H9 (cell line): ENCODE results near the gene MST1. TPM values are rescaled to one million over a fixed set of nuclear protein-coding genes. Genes with fewer than 3 reads are reported as not detected.

Source experiments
- DNase-seq: peaks from one replicate; pipeline ENCODE4 v3.0.0-alpha.2; 2017
- H2AFZ ChIP-seq: one replicate; pipeline ENCODE4 v1.6.1; 2013; ENCODE audit warnings: mild to moderate bottlenecking, low read length, control low read depth, moderate library complexity
- H2AK5ac ChIP-seq: 2 replicates; pipeline ENCODE4 v1.6.1; 2013; ENCODE audit warnings: low read length, control low read depth, mixed read lengths; ENCODE audit not compliant: insufficient read length
- H2BK120ac ChIP-seq: one replicate; pipeline ENCODE4 v1.6.1; 2013; ENCODE audit warnings: low read depth, mild to moderate bottlenecking, low read length, control low read depth, inconsistent platforms; ENCODE audit not compliant: poor library complexity, severe bottlenecking
- H2BK12ac ChIP-seq: 2 replicates; pipeline ENCODE4 v1.6.1; 2013; ENCODE audit warnings: low read length, control low read depth, mixed read lengths, low read depth; ENCODE audit not compliant: insufficient read length
- H2BK15ac ChIP-seq: 2 replicates; pipeline ENCODE4 v1.6.1; 2013; ENCODE audit warnings: low read depth, low read length, control low read depth
- H2BK20ac ChIP-seq: one replicate; pipeline ENCODE4 v1.6.1; 2013; ENCODE audit warnings: low read depth, mild to moderate bottlenecking, low read length, control low read depth, inconsistent platforms; ENCODE audit not compliant: poor library complexity, severe bottlenecking
- H2BK5ac ChIP-seq: 2 replicates; pipeline ENCODE4 v1.6.1; 2013; ENCODE audit warnings: low read length, control low read depth, mixed read lengths; ENCODE audit not compliant: insufficient read length
- H3K14ac ChIP-seq: 2 replicates; pipeline ENCODE4 v1.6.1; 2013; ENCODE audit warnings: low read length, control low read depth; ENCODE audit not compliant: insufficient read depth
- H3K18ac ChIP-seq: 2 replicates; pipeline ENCODE4 v1.6.1; 2013; ENCODE audit warnings: low read depth, mild to moderate bottlenecking, mixed read lengths, low read length, control low read depth; ENCODE audit not compliant: insufficient read length
- H3K23ac ChIP-seq: 2 replicates; pipeline ENCODE4 v1.6.1; 2013; ENCODE audit warnings: low read length, control low read depth, mixed read lengths, low read depth; ENCODE audit not compliant: insufficient read length
- H3K23me2 ChIP-seq: 2 replicates; pipeline ENCODE4 v1.6.1; 2013; ENCODE audit warnings: low read depth, mild to moderate bottlenecking, mixed read lengths, low read length, control low read depth; ENCODE audit not compliant: insufficient read length, poor library complexity, severe bottlenecking
- H3K27ac ChIP-seq: 2 replicates; pipeline ENCODE4 v1.5.1; 2013; ENCODE audit warnings: low read length, control low read depth, mixed read lengths, low read depth; ENCODE audit not compliant: insufficient read length
- H3K27me3 ChIP-seq: 2 replicates; pipeline ENCODE4 v1.6.1; 2013; ENCODE audit warnings: low read length, control low read depth, inconsistent platforms; ENCODE audit not compliant: insufficient read depth
- H3K4ac ChIP-seq: 2 replicates; pipeline ENCODE4 v1.6.1; 2013; ENCODE audit warnings: low read depth, mild to moderate bottlenecking, control low read depth, inconsistent platforms, low read length, moderate library complexity
- H3K4me1 ChIP-seq: 2 replicates; pipeline ENCODE4 v1.6.1; 2013; ENCODE audit warnings: low read length, control low read depth, inconsistent platforms; ENCODE audit not compliant: insufficient read depth
- H3K4me2 ChIP-seq: 2 replicates; pipeline ENCODE4 v1.6.1; 2013; ENCODE audit warnings: low read length, control low read depth, mixed read lengths; ENCODE audit not compliant: insufficient read length, insufficient read depth
- H3K56ac ChIP-seq: 2 replicates; pipeline ENCODE4 v1.6.1; 2013; ENCODE audit warnings: low read depth, mild to moderate bottlenecking, mixed read lengths, low read length, control low read depth; ENCODE audit not compliant: insufficient read length
- H3K79me1 ChIP-seq: 2 replicates; pipeline ENCODE4 v1.6.1; 2013; ENCODE audit warnings: low read depth, mild to moderate bottlenecking, moderate library complexity, low read length, control low read depth, inconsistent platforms; ENCODE audit not compliant: insufficient read depth, poor library complexity, severe bottlenecking
- H3K79me2 ChIP-seq: 2 replicates; pipeline ENCODE4 v1.6.1; 2013; ENCODE audit warnings: low read length, control low read depth, inconsistent platforms; ENCODE audit not compliant: insufficient read depth
- H3K9ac ChIP-seq: 2 replicates; pipeline ENCODE4 v1.6.1; 2013; ENCODE audit warnings: low read length, control low read depth, mixed read lengths; ENCODE audit not compliant: insufficient read length; ENCODE audit errors: extremely low read depth
- H3K9me3 ChIP-seq: one replicate; pipeline ENCODE4 v1.6.1; 2013; ENCODE audit warnings: low read depth, low read length, inconsistent platforms; ENCODE audit not compliant: control insufficient read depth
- H3T11ph ChIP-seq: one replicate; pipeline ENCODE4 v1.6.1; 2013; ENCODE audit warnings: mild to moderate bottlenecking, low read length, control low read depth, inconsistent platforms
- H4K20me1 ChIP-seq: one replicate; pipeline ENCODE4 v1.6.1; 2013; ENCODE audit not compliant: control insufficient read depth, insufficient read length, insufficient read depth
- H4K5ac ChIP-seq: 2 replicates; pipeline ENCODE4 v1.6.1; 2013; ENCODE audit warnings: low read depth, mild to moderate bottlenecking, mixed read lengths, low read length, control low read depth; ENCODE audit not compliant: insufficient read length
- H4K8ac ChIP-seq: replicated peaks from 2 replicates; pipeline ENCODE4 v1.6.1; 2013; ENCODE audit warnings: low read length, control low read depth, mixed read lengths, low read depth; ENCODE audit not compliant: insufficient read length
- H4K91ac ChIP-seq: 2 replicates; pipeline ENCODE4 v1.6.1; 2013; ENCODE audit warnings: low read depth, mild to moderate bottlenecking, moderate library complexity, mixed read lengths, low read length, control low read depth; ENCODE audit not compliant: insufficient read length
- H3K27ac Mint-ChIP-seq, 3 experiments: 2 replicates in 2 of 3; 3 replicates in 1 of 3; pipeline ENCODE4 v1.8.0; 2020 to 2021; ENCODE audit warnings: mixed read lengths in 3 of 3, mild to moderate bottlenecking in 1 of 3, moderate library complexity in 1 of 3
- H3K27me3 Mint-ChIP-seq: 2 replicates; pipeline ENCODE4 v1.8.0; 2021; ENCODE audit warnings: low read depth, mild to moderate bottlenecking, moderate library complexity, mixed read lengths
- H3K36me3 Mint-ChIP-seq, 3 experiments: 2 replicates in 2 of 3; 3 replicates in 1 of 3; pipeline ENCODE4 v1.8.0; 2020 to 2021; ENCODE audit warnings: low read depth in 3 of 3, mixed read lengths in 3 of 3; ENCODE audit not compliant: insufficient read depth in 1 of 3
- H3K4me1 Mint-ChIP-seq, 2 experiments: 2 replicates each; pipeline ENCODE4 v1.8.0; 2020; ENCODE audit warnings: mixed read lengths in 2 of 2
- H3K4me3 Mint-ChIP-seq, 2 experiments: 2 replicates in 1 of 2; 3 replicates in 1 of 2; pipeline ENCODE4 v1.8.0; 2020 to 2021; ENCODE audit warnings: mild to moderate bottlenecking in 2 of 2, mixed read lengths in 2 of 2, moderate library complexity in 1 of 2
- H3K9me3 Mint-ChIP-seq, 2 experiments: 2 replicates in 1 of 2; 3 replicates in 1 of 2; pipeline ENCODE4 v1.8.0; 2020; ENCODE audit warnings: mild to moderate bottlenecking in 2 of 2, mixed read lengths in 2 of 2, moderate library complexity in 1 of 2
- WGBS: extraction: QIAGEN DNeasy Blood & Tissue Kit; methylation state at CpG from one replicate; pipeline ENCODE4 v1.1.7; 2013; ENCODE audit warnings: missing lambda C conversion rate, low lambda C conversion rate, mixed read lengths; ENCODE audit not compliant: insufficient read length; ENCODE audit errors: extremely low coverage; 5-methylcytosine and 5-hydroxymethylcytosine counted together
- total RNA-seq: library from RNA; stranded (reverse); gene quantifications from 2 replicates; pipeline ENCODE4 v1.2.1, GENCODE V29; 2021
- TF ChIP-seq, protein P1 (sequence below): fragments of 200-600 bp; sonication (generic); conservative IDR thresholded peaks from 3 replicates; pipeline ENCODE4 v1.8.0; 2021; ENCODE audit warnings: antibody characterized with exemption, mild to moderate bottlenecking

The MST1 gene
- total RNA-seq, 1 experiment from 2014 or later: 8.9 TPM

DNA sequence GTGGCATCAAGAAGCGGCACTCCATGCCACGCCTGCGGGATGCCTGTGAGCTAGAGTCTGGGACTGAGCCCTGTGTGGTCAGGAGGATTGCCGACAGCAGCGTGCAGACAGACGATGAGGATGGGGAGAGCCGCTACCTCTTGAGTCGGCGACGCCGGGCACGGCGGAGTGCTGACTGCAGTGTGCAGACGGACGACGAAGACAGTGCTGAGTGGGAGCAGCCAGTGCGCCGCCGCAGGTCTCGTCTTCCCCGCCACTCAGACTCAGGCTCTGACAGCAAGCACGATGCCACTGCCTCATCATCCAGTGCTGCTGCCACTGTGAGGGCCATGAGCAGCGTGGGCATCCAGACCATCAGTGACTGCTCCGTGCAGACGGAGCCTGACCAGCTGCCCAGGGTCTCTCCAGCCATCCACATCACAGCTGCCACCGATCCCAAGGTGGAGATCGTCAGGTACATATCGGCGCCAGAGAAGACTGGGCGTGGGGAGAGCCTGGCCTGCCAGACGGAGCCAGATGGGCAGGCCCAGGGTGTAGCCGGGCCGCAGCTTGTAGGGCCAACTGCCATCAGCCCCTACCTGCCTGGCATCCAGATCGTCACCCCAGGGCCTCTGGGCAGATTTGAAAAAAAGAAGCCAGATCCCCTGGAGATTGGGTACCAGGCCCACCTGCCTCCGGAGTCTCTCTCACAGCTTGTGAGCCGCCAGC is 31.9 kb downstream of the MST1 start:
- DNase-seq: no peak
- H4K5ac ChIP-seq: no peak overlapping the region

More for the DNA sequence above, 31.9 kb downstream of the MST1 start:
- H4K8ac ChIP-seq: no peak overlapping the region
- no peak overlapping the region for H2BK120ac ChIP-seq
- no peak overlapping the region for H3K18ac ChIP-seq
- Mint-ChIP-seq H3K27me3 (no peaks in the 10 kb centered on the region), H3K4me1 (no peaks in the 10 kb centered on the region), H3K4me3 (no peak overlapping the region), H3K27ac (peak overlapping the region in 2 of 3 experiments; percentile 28 to 36; a peak in 1 of 7 replicates), H3K36me3 (no peaks in the 10 kb centered on the region), H3K9me3 (no peaks in the 10 kb centered on the region)
- H2BK20ac ChIP-seq: no peak overlapping the region
- H4K20me1 ChIP-seq: no peaks in the 10 kb centered on the region
- H3K4me1 ChIP-seq: no peaks in the 10 kb centered on the region
- H3K79me1 ChIP-seq: no peaks in the 10 kb centered on the region
- no CpG with 5 or more reads among the region's 36 CpGs for WGBS
- H2BK5ac ChIP-seq: no peak overlapping the region
- no peak overlapping the region for H3K27ac ChIP-seq
- H4K91ac ChIP-seq: no peak overlapping the region
- H3K79me2 ChIP-seq: no peaks in the 10 kb centered on the region
- no peak overlapping the region for H2BK12ac ChIP-seq
- H3K4me2 ChIP-seq: no peak overlapping the region
- H3K9me3 ChIP-seq: no peaks in the 10 kb centered on the region
- H3K23ac ChIP-seq: no peak overlapping the region
- no peak overlapping the region for H3K9ac ChIP-seq
- H3K27me3 ChIP-seq: no peaks in the 10 kb centered on the region
- no peak overlapping the region for H3T11ph ChIP-seq
- no peak overlapping the region for H2AK5ac ChIP-seq
- no peak overlapping the region for H3K4ac ChIP-seq
- no peak overlapping the region for H2BK15ac ChIP-seq
- no peak overlapping the region for H2AFZ ChIP-seq
- H3K23me2 ChIP-seq: no peaks in the 10 kb centered on the region
- H3K14ac ChIP-seq: no peak overlapping the region
- no peak overlapping the region for H3K56ac ChIP-seq
- TF ChIP-seq, protein P1, sequence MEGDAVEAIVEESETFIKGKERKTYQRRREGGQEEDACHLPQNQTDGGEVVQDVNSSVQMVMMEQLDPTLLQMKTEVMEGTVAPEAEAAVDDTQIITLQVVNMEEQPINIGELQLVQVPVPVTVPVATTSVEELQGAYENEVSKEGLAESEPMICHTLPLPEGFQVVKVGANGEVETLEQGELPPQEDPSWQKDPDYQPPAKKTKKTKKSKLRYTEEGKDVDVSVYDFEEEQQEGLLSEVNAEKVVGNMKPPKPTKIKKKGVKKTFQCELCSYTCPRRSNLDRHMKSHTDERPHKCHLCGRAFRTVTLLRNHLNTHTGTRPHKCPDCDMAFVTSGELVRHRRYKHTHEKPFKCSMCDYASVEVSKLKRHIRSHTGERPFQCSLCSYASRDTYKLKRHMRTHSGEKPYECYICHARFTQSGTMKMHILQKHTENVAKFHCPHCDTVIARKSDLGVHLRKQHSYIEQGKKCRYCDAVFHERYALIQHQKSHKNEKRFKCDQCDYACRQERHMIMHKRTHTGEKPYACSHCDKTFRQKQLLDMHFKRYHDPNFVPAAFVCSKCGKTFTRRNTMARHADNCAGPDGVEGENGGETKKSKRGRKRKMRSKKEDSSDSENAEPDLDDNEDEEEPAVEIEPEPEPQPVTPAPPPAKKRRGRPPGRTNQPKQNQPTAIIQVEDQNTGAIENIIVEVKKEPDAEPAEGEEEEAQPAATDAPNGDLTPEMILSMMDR: no peak
